ENCODE results near the gene ADGRG6. TPM values are rescaled to one million over a fixed set of nuclear protein-coding genes. Genes with fewer than 3 reads are reported as not detected.

Gene ADGRG6
- total and polyA plus RNA-seq, 12 donors = 0.72 to 24.6 (median 5.3) TPM

DNA sequence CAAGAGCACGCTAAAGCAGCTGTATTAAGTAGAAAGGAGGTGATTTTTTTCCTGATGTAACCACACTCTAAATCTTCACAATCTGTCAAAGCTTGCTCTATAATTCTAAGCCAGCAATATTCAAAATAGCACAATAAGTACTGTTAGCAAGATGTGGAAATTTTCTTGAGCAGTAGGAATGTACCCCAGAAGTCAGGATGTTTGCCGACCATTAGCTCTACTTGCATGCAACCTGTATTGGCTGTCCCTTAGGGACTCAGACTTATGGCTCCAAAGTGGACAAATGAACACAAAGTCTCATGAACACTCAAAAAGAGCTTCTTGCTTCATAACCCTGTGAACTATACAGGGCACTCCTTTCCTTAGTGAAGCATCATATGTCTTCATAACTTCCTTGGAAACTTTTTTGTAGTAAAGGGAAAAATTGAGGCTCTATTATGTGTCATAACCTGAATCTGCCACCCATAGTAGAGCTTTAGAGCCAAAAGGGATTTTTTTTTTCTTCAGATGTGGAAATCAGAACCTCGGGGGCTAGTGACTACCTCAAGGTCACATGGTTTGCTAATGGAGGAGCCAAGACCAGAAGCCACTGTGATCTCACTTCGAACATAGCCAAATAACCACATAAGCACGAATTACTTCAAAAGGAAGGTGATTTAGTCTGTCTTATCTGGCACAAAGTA is 54.5 kb downstream of the ADGRG6 start:
- TF ChIP-seq, protein P1, sequence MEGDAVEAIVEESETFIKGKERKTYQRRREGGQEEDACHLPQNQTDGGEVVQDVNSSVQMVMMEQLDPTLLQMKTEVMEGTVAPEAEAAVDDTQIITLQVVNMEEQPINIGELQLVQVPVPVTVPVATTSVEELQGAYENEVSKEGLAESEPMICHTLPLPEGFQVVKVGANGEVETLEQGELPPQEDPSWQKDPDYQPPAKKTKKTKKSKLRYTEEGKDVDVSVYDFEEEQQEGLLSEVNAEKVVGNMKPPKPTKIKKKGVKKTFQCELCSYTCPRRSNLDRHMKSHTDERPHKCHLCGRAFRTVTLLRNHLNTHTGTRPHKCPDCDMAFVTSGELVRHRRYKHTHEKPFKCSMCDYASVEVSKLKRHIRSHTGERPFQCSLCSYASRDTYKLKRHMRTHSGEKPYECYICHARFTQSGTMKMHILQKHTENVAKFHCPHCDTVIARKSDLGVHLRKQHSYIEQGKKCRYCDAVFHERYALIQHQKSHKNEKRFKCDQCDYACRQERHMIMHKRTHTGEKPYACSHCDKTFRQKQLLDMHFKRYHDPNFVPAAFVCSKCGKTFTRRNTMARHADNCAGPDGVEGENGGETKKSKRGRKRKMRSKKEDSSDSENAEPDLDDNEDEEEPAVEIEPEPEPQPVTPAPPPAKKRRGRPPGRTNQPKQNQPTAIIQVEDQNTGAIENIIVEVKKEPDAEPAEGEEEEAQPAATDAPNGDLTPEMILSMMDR (IDR thresholded peaks at IDR 0.05) = no peak
- no peak for TF ChIP-seq POLR2A (IDR thresholded peaks at IDR 0.05)
- no peak for DNase-seq
- intact Hi-C loops (cut with DNase I) = no loop called here
- Histone ChIP-seq H3K36me3 (replicated peaks in 1 of 2) (no peaks in the 10 kb centered on the region), H3K9me3 (replicated peaks in 1 of 3) (no peaks in the 10 kb centered on the region), H3K27me3 (no peaks in the 10 kb centered on the region), H3K4me1 (replicated peaks in 1 of 2) (no peaks in the 10 kb centered on the region), H3K27ac (no peak overlapping the region), H3K4me3 (no peak overlapping the region)
- WGBS, 4 donors = 41 to 54% (median 51%) methylated on average over 5 of the region's 5 CpGs

- Histone ChIP-seq H3K4me3 (no peak overlapping the region), H3K27ac (no peak overlapping the region), H3K36me3 (replicated peaks in 1 of 2) (no peaks in the 10 kb centered on the region), H3K27me3 (no peaks in the 10 kb centered on the region), H3K9me3 (replicated peaks in 1 of 3) (no peaks in the 10 kb centered on the region), H3K4me1 (replicated peaks in 1 of 2) (no peaks in the 10 kb centered on the region)
- no peak for DNase-seq
- intact Hi-C loops (cut with DNase I) = no loop called here
- TF ChIP-seq, protein P1 (IDR thresholded peaks at IDR 0.05) = no peak
- no peak for TF ChIP-seq POLR2A (IDR thresholded peaks at IDR 0.05)
- 59 to 80% (median 64%) methylated on average over 1 of the region's 1 CpG for WGBS, 4 donors
These were observed 55.0 kb downstream of the ADGRG6 start for GRCh38 chr6:142356884-142357225.

GRCh38 chr6:142357879-142358278 is 56.1 kb downstream of the ADGRG6 start:
- Histone ChIP-seq H3K27ac (no peak overlapping the region), H3K27me3 (no peaks in the 10 kb centered on the region), H3K4me3 (no peak overlapping the region), H3K36me3 (replicated peaks in 1 of 2) (no peaks in the 10 kb centered on the region), H3K4me1 (replicated peaks in 1 of 2) (no peaks in the 10 kb centered on the region), H3K9me3 (replicated peaks in 1 of 3) (no peaks in the 10 kb centered on the region)
- intact Hi-C loops (cut with DNase I) = no loop called here
- TF ChIP-seq, protein P1 (IDR thresholded peaks at IDR 0.05) = no peak
- no peak for TF ChIP-seq POLR2A (IDR thresholded peaks at IDR 0.05)
- no peak for DNase-seq

DNA sequence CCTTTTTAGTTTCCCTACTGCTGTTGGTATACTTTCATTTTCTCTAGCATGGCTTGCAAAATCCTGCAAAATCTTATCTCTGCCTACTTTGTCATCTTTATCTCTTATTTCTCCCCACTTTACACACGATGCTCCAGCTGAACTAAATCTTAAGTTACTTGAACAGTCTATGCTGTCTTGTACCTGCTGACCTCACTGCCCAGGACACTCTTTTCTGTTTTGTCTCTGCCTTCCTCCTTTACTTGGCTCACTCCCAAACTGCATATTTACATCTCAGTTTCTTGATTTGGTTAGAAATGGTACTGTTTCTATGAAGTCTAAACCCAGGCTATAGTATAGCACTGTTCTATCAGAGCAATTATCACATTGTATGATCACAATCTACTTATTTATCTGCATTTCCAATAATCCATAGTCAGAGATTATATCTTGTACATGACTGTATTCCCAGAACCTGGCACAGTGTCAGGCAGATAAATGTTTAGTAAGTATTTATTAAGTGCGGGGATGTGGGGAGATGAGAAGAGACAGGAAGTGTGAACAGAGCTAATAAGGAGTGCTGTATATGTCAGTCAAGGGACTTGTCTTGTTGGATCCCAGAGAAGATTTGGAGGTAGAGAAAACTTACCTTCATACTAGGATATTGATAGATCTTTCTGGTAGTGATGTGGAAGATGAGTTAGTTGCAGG is 57.6 kb downstream of the ADGRG6 start:
- H3K27me3 ChIP-seq = no peaks in the 10 kb centered on the region
- WGBS, 4 donors = 25 to 34% (median 31%) methylated on average over 2 of the region's 2 CpGs
- no peaks in the 10 kb centered on the region for H3K4me1 ChIP-seq (replicated peaks in 1 of 2)
- no peaks in the 10 kb centered on the region for H3K36me3 ChIP-seq (replicated peaks in 1 of 2)
- no peaks in the 10 kb centered on the region for H3K9me3 ChIP-seq (replicated peaks in 1 of 3)
- DNase-seq = no peak
- intact Hi-C loops (cut with DNase I) = no loop called here
- no peak overlapping the region for H3K4me3 ChIP-seq
- no peak for TF ChIP-seq POLR2A (IDR thresholded peaks at IDR 0.05)
- TF ChIP-seq, protein P1 (IDR thresholded peaks at IDR 0.05) = no peak
- no peak overlapping the region for H3K27ac ChIP-seq
